Glomerular visceral epithelial cell (primary cell): ENCODE results near the gene SLC35F3.
A peak's percentile ranks its signal among the peaks of the same experiment; 100 is the strongest.
"Not testable (repeated sequence)": the region's sequence is repeated elsewhere in the genome, so short reads cannot be mapped to it uniquely, and the experiment has no call there.

Source experiments
- DNase-seq: peaks from one replicate; pipeline ENCODE4 v3.0.0-alpha.2; 2016; ENCODE audit errors: extremely low spot score

SLC35F3 gene

GRCh38 chr1:234107416-234108021 lies 203.0 kb downstream of the SLC35F3 start:
- DNase-seq: no peak

- no peak for DNase-seq
Observed at GRCh38 chr1:234108921-234109320, 204.4 kb downstream of the SLC35F3 start.

- no peak for DNase-seq
Observed at GRCh38 chr1:234109840-234110239, 205.4 kb downstream of the SLC35F3 start.

GRCh38 chr1:234111458-234112142 lies 207.1 kb downstream of the SLC35F3 start:
- DNase-seq: peak; percentile 53

GRCh38 chr1:234114648-234115307 lies 210.3 kb downstream of the SLC35F3 start:
- peak; percentile 57 for DNase-seq

- no peak for DNase-seq
Observed at GRCh38 chr1:234118911-234119310, 214.4 kb downstream of the SLC35F3 start.

GRCh38 chr1:234119431-234119830 lies 215.0 kb downstream of the SLC35F3 start:
- no peak for DNase-seq

GRCh38 chr1:234120327-234120944 lies 216.0 kb downstream of the SLC35F3 start:
- no peak for DNase-seq

- not testable (repeated sequence) for DNase-seq
Observed at GRCh38 chr1:234121659-234122058, 217.2 kb downstream of the SLC35F3 start.

- DNase-seq: not testable (repeated sequence)
Observed at GRCh38 chr1:234122571-234122970, 218.1 kb downstream of the SLC35F3 start.

GRCh38 chr1:234123867-234124266 lies 219.4 kb downstream of the SLC35F3 start:
- DNase-seq: peak; percentile 38

GRCh38 chr1:234125283-234125682 lies 220.8 kb downstream of the SLC35F3 start:
- DNase-seq: peak; percentile 28

- no peak for DNase-seq
Observed at GRCh38 chr1:234125714-234126113, 221.2 kb downstream of the SLC35F3 start.

GRCh38 chr1:234127026-234127671 lies 222.7 kb downstream of the SLC35F3 start:
- DNase-seq: no peak

GRCh38 chr1:234132795-234133194 lies 228.3 kb downstream of the SLC35F3 start:
- no peak for DNase-seq

GRCh38 chr1:234134878-234135277 lies 230.4 kb downstream of the SLC35F3 start:
- no peak for DNase-seq

- no peak for DNase-seq
Observed at GRCh38 chr1:234135501-234135900, 231.0 kb downstream of the SLC35F3 start.

- no peak for DNase-seq
Observed at GRCh38 chr1:234136073-234136472, 231.6 kb downstream of the SLC35F3 start.

- peak; percentile 71 for DNase-seq
Observed at GRCh38 chr1:234139966-234140365, 235.5 kb downstream of the SLC35F3 start.

- no peak for DNase-seq
Observed at GRCh38 chr1:234140388-234140787, 235.9 kb downstream of the SLC35F3 start.

GRCh38 chr1:234141006-234141405 lies 236.5 kb downstream of the SLC35F3 start:
- DNase-seq: no peak

- DNase-seq: no peak
Observed at GRCh38 chr1:234143681-234144080, 239.2 kb downstream of the SLC35F3 start.
